Measurements from ENCODE around the gene SMURF1.

SMURF1 gene

GRCh38 chr7:99120916-99121315 lies 23.0 kb downstream of the SMURF1 start:
- H3K9me3 ChIP-seq (ENCODE audit: control insufficient read depth, insufficient read depth, low read length), result no peaks in the 10 kb centered on the region
- no peaks in the 10 kb centered on the region; the same call in 1 of the 2 replicates for H3K4me1 ChIP-seq (ENCODE audit: control insufficient read depth, insufficient read depth, low read length)
- no peak overlapping the region for H3K4me3 ChIP-seq (ENCODE audit: low read length)
- no CpG with 5 or more reads among the region's 2 CpGs for WGBS (ENCODE audit: insufficient coverage, insufficient read length)
- no peaks in the 10 kb centered on the region for H3K36me3 ChIP-seq (ENCODE audit: control insufficient read depth, insufficient read depth, low read length)
- no peaks in the 10 kb centered on the region for H3K27me3 ChIP-seq (ENCODE audit: control insufficient read depth, insufficient read depth, low read length)
- no peak for DNase-seq (ENCODE audit: low read depth, low spot score)
- no peak overlapping the region for H3K27ac ChIP-seq (ENCODE audit: low read length)

- no peaks in the 10 kb centered on the region; the same call in 1 of the 2 replicates for H3K4me1 ChIP-seq (ENCODE audit: control insufficient read depth, insufficient read depth, low read length)
- H3K27me3 ChIP-seq (ENCODE audit: control insufficient read depth, insufficient read depth, low read length), result no peaks in the 10 kb centered on the region
- no CpG with 5 or more reads among the region's 2 CpGs for WGBS (ENCODE audit: insufficient coverage, insufficient read length)
- no peak for DNase-seq (ENCODE audit: low read depth, low spot score)
- H3K27ac ChIP-seq (ENCODE audit: low read length), result no peak overlapping the region
- no peak overlapping the region for H3K4me3 ChIP-seq (ENCODE audit: low read length)
- no peaks in the 10 kb centered on the region for H3K9me3 ChIP-seq (ENCODE audit: control insufficient read depth, insufficient read depth, low read length)
- no peaks in the 10 kb centered on the region for H3K36me3 ChIP-seq (ENCODE audit: control insufficient read depth, insufficient read depth, low read length)
These were observed 23.4 kb downstream of the SMURF1 start for GRCh38 chr7:99120501-99120900.

- Histone ChIP-seq H3K4me1 (ENCODE audit: control insufficient read depth, insufficient read depth, low read length) (no peaks in the 10 kb centered on the region; the same call in 1 of the 2 replicates), H3K4me3 (ENCODE audit: low read length) (no peak overlapping the region), H3K9me3 (ENCODE audit: control insufficient read depth, insufficient read depth, low read length) (no peaks in the 10 kb centered on the region), H3K36me3 (ENCODE audit: control insufficient read depth, insufficient read depth, low read length) (no peaks in the 10 kb centered on the region), H3K27me3 (ENCODE audit: control insufficient read depth, insufficient read depth, low read length) (no peaks in the 10 kb centered on the region), H3K27ac (ENCODE audit: low read length) (no peak overlapping the region)
- DNase-seq (ENCODE audit: low read depth, low spot score), result no peak
- WGBS (ENCODE audit: insufficient coverage, insufficient read length), result no CpG with 5 or more reads among the region's 2 CpGs
These were observed 25.8 kb downstream of the SMURF1 start for GRCh38 chr7:99118077-99118476.

- Histone ChIP-seq H3K36me3 (ENCODE audit: control insufficient read depth, insufficient read depth, low read length) (no peaks in the 10 kb centered on the region), H3K9me3 (ENCODE audit: control insufficient read depth, insufficient read depth, low read length) (no peaks in the 10 kb centered on the region), H3K4me1 (ENCODE audit: control insufficient read depth, insufficient read depth, low read length) (peaks cover 2% of the 10 kb centered on the region; the same call in 1 of the 2 replicates), H3K27me3 (ENCODE audit: control insufficient read depth, insufficient read depth, low read length) (no peaks in the 10 kb centered on the region), H3K27ac (ENCODE audit: low read length) (no peak overlapping the region), H3K4me3 (ENCODE audit: low read length) (no peak overlapping the region)
- no CpG with 5 or more reads among the region's 1 CpG for WGBS (ENCODE audit: insufficient coverage, insufficient read length)
- DNase-seq (ENCODE audit: low read depth, low spot score), result no peak
These were observed 27.8 kb downstream of the SMURF1 start for GRCh38 chr7:99116144-99116543.

- WGBS (ENCODE audit: insufficient coverage, insufficient read length), result no CpG with 5 or more reads among the region's 1 CpG
- Histone ChIP-seq H3K27ac (ENCODE audit: low read length) (no peak overlapping the region), H3K4me1 (ENCODE audit: control insufficient read depth, insufficient read depth, low read length) (peaks cover 2% of the 10 kb centered on the region; the same call in 1 of the 2 replicates), H3K9me3 (ENCODE audit: control insufficient read depth, insufficient read depth, low read length) (no peaks in the 10 kb centered on the region), H3K27me3 (ENCODE audit: control insufficient read depth, insufficient read depth, low read length) (no peaks in the 10 kb centered on the region), H3K4me3 (ENCODE audit: low read length) (no peak overlapping the region), H3K36me3 (ENCODE audit: control insufficient read depth, insufficient read depth, low read length) (no peaks in the 10 kb centered on the region)
- no peak for DNase-seq (ENCODE audit: low read depth, low spot score)
These were observed 28.5 kb downstream of the SMURF1 start for GRCh38 chr7:99115379-99115778.

- H3K27me3 ChIP-seq (ENCODE audit: control insufficient read depth, insufficient read depth, low read length), result no peaks in the 10 kb centered on the region
- no peaks in the 10 kb centered on the region for H3K9me3 ChIP-seq (ENCODE audit: control insufficient read depth, insufficient read depth, low read length)
- no peak overlapping the region for H3K4me3 ChIP-seq (ENCODE audit: low read length)
- peaks cover 6% of the 10 kb centered on the region; the same call in 1 of the 2 replicates for H3K4me1 ChIP-seq (ENCODE audit: control insufficient read depth, insufficient read depth, low read length)
- no peak for DNase-seq (ENCODE audit: low read depth, low spot score)
- WGBS (ENCODE audit: insufficient coverage, insufficient read length), result no CpG with 5 or more reads among the region's 1 CpG
- no peak overlapping the region for H3K27ac ChIP-seq (ENCODE audit: low read length)
- H3K36me3 ChIP-seq (ENCODE audit: control insufficient read depth, insufficient read depth, low read length), result no peaks in the 10 kb centered on the region
These were observed 30.9 kb downstream of the SMURF1 start for GRCh38 chr7:99112979-99113378.

GRCh38 chr7:99112097-99112496 lies 31.8 kb downstream of the SMURF1 start:
- WGBS (ENCODE audit: insufficient coverage, insufficient read length), result no CpG with 5 or more reads among the region's 2 CpGs
- Histone ChIP-seq H3K27ac (ENCODE audit: low read length) (no peak overlapping the region), H3K4me3 (ENCODE audit: low read length) (no peak overlapping the region), H3K9me3 (ENCODE audit: control insufficient read depth, insufficient read depth, low read length) (no peaks in the 10 kb centered on the region), H3K27me3 (ENCODE audit: control insufficient read depth, insufficient read depth, low read length) (no peaks in the 10 kb centered on the region), H3K36me3 (ENCODE audit: control insufficient read depth, insufficient read depth, low read length) (no peaks in the 10 kb centered on the region), H3K4me1 (ENCODE audit: control insufficient read depth, insufficient read depth, low read length) (peaks cover 6% of the 10 kb centered on the region; the same call in 1 of the 2 replicates)
- DNase-seq (ENCODE audit: low read depth, low spot score), result no peak

GRCh38 chr7:99111591-99111990 lies 32.3 kb downstream of the SMURF1 start:
- peaks cover 6% of the 10 kb centered on the region; the same call in 1 of the 2 replicates for H3K4me1 ChIP-seq (ENCODE audit: control insufficient read depth, insufficient read depth, low read length)
- DNase-seq (ENCODE audit: low read depth, low spot score), result no peak
- H3K27ac ChIP-seq (ENCODE audit: low read length), result no peak overlapping the region

GRCh38 chr7:99109108-99110051 lies 34.5 kb downstream of the SMURF1 start:
- DNase-seq (ENCODE audit: low read depth, low spot score), result no peak
- no peaks in the 10 kb centered on the region for H3K36me3 ChIP-seq (ENCODE audit: control insufficient read depth, insufficient read depth, low read length)
- no peak overlapping the region for H3K4me3 ChIP-seq (ENCODE audit: low read length)
- no CpG with 5 or more reads among the region's 10 CpGs for WGBS (ENCODE audit: insufficient coverage, insufficient read length)
- no peak overlapping the region for H3K27ac ChIP-seq (ENCODE audit: low read length)
- H3K9me3 ChIP-seq (ENCODE audit: control insufficient read depth, insufficient read depth, low read length), result no peaks in the 10 kb centered on the region
- no peaks in the 10 kb centered on the region for H3K27me3 ChIP-seq (ENCODE audit: control insufficient read depth, insufficient read depth, low read length)
- peaks cover 6% of the 10 kb centered on the region; the same call in 1 of the 2 replicates for H3K4me1 ChIP-seq (ENCODE audit: control insufficient read depth, insufficient read depth, low read length)

More at GRCh38 chr7:99111591-99111990, 32.3 kb downstream of the SMURF1 start:
- Histone ChIP-seq H3K4me3 (ENCODE audit: low read length) (no peak overlapping the region), H3K36me3 (ENCODE audit: control insufficient read depth, insufficient read depth, low read length) (no peaks in the 10 kb centered on the region), H3K27me3 (ENCODE audit: control insufficient read depth, insufficient read depth, low read length) (no peaks in the 10 kb centered on the region), H3K9me3 (ENCODE audit: control insufficient read depth, insufficient read depth, low read length) (no peaks in the 10 kb centered on the region)

- H3K27ac ChIP-seq (ENCODE audit: low read length), result no peak overlapping the region
These were observed 35.3 kb downstream of the SMURF1 start for GRCh38 chr7:99108613-99109012.

More at GRCh38 chr7:99108613-99109012, 35.3 kb downstream of the SMURF1 start:
- Histone ChIP-seq H3K9me3 (ENCODE audit: control insufficient read depth, insufficient read depth, low read length) (no peaks in the 10 kb centered on the region), H3K4me3 (ENCODE audit: low read length) (no peak overlapping the region), H3K4me1 (ENCODE audit: control insufficient read depth, insufficient read depth, low read length) (peaks cover 6% of the 10 kb centered on the region; the same call in 1 of the 2 replicates), H3K36me3 (ENCODE audit: control insufficient read depth, insufficient read depth, low read length) (no peaks in the 10 kb centered on the region), H3K27me3 (ENCODE audit: control insufficient read depth, insufficient read depth, low read length) (no peaks in the 10 kb centered on the region)
- no CpG with 5 or more reads among the region's 4 CpGs for WGBS (ENCODE audit: insufficient coverage, insufficient read length)
- DNase-seq (ENCODE audit: low read depth, low spot score), result no peak
